ACC112 (cell line): Measurements from ENCODE around the gene ARTN.

Experiments
- H2AFZ ChIP-seq: fragments of 200-600 bp; sonication (generic); one replicate; pipeline ENCODE4 v1.6.0; 2017; ENCODE audit warnings: antibody characterized with exemption, low read length; ENCODE audit not compliant: unreplicated experiment
- H3K27ac ChIP-seq: fragments of 200-600 bp; sonication (generic); 2 replicates; pipeline ENCODE4 v1.5.1; 2014; ENCODE audit warnings: low read depth, mild to moderate bottlenecking, antibody characterized with exemption, low read length, moderate library complexity
- H3K27me3 ChIP-seq: fragments of 200-600 bp; sonication (generic); 2 replicates; pipeline ENCODE4 v1.6.1; 2014; ENCODE audit warnings: mild to moderate bottlenecking, antibody characterized with exemption, low read length, moderate library complexity, mixed read lengths; ENCODE audit not compliant: insufficient read depth
- H3K36me3 ChIP-seq: fragments of 200-600 bp; sonication (generic); 2 replicates; pipeline ENCODE4 v1.6.1; 2016; ENCODE audit warnings: mild to moderate bottlenecking, antibody characterized with exemption, low read length, moderate library complexity, mixed read lengths; ENCODE audit not compliant: insufficient read depth
- H3K4me1 ChIP-seq: fragments of 200-600 bp; sonication (generic); one replicate; pipeline ENCODE4 v1.6.1; 2016; ENCODE audit warnings: low read length, mixed read lengths; ENCODE audit not compliant: insufficient read depth, unreplicated experiment, control insufficient read depth
- H3K4me3 ChIP-seq: fragments of 200-600 bp; sonication (generic); 2 replicates; pipeline ENCODE4 v1.5.1; 2014; ENCODE audit warnings: mild to moderate bottlenecking, low read depth, low read length
- H3K79me2 ChIP-seq: fragments of 200-600 bp; sonication (generic); one replicate; pipeline ENCODE4 v1.6.0; 2016; ENCODE audit warnings: low read length; ENCODE audit not compliant: control insufficient read depth, unreplicated experiment, insufficient read depth

The ARTN gene

DNA sequence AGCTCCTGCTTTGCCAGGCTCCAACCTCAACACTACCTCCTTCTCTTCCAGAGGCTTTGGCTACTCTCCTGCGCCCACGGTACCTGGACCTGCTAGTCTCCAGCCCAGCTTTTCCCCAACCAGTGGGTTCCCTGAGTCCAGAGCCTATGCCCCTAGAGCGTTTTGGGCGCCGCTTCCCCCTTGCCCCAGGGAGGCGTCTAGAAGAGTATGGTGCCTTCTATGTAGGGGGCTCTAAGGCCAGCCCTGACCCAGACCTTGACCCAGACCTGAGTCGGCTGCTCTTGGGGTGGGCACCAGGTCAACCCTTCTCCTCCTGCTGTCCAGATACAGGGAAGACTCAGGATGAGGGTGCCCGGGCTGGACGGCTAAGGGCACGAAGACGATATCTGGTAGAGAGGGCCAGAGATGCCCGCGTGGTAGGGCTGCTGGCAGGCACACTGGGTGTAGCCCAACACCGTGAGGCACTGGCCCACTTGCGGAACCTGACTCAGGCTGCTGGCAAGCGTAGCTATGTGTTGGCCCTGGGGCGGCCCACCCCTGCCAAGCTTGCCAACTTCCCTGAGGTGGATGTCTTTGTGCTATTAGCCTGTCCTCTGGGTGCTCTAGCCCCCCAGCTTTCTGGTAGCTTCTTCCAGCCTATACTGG, 37.9 kb downstream of the ARTN start:
- H3K79me2 ChIP-seq, result peaks cover 24% of the 10 kb centered on the region
- no peak overlapping the region for H2AFZ ChIP-seq
- peaks cover 14% of the 10 kb centered on the region for H3K4me1 ChIP-seq
- no peak overlapping the region for H3K27ac ChIP-seq
- peaks cover 5% of the 10 kb centered on the region; the same call in 1 of the 2 replicates for H3K36me3 ChIP-seq
- H3K27me3 ChIP-seq, result no peaks in the 10 kb centered on the region
- H3K4me3 ChIP-seq, result peak overlapping the region; percentile 99; the same call in 1 of the 2 replicates

DNA sequence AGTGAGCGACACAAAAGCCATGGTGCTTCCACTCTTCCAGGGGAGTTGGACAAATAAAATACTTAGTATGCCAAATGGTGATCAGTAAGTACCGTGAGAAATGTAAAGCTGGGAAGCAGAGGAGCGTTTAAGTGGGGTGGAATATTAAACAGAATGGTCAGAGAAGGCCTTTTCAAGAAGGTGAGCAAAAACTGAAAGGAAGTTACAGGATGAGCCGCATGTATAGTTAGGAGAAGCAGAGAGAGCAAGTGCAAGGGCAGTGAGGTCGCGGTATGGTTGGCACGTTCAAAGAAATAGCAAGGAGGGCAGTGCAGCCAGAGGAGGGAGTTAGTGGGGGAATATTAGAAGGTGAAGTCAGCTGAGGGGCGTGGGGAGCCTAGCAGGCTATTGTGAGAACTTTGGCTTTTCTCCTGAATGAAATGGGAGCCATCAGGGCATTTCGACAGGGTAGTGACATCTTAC, 40.4 kb downstream of the ARTN start:
- H2AFZ ChIP-seq, result peak overlapping the region; percentile 79
- H3K36me3 ChIP-seq, result peaks cover 11% of the 10 kb centered on the region; the same call in 1 of the 2 replicates
- no peak overlapping the region for H3K27ac ChIP-seq
- peak overlapping the region; percentile 86 for H3K4me3 ChIP-seq
- no peaks in the 10 kb centered on the region for H3K27me3 ChIP-seq
- peaks cover 44% of the 10 kb centered on the region for H3K79me2 ChIP-seq
- H3K4me1 ChIP-seq, result peaks cover 35% of the 10 kb centered on the region

DNA sequence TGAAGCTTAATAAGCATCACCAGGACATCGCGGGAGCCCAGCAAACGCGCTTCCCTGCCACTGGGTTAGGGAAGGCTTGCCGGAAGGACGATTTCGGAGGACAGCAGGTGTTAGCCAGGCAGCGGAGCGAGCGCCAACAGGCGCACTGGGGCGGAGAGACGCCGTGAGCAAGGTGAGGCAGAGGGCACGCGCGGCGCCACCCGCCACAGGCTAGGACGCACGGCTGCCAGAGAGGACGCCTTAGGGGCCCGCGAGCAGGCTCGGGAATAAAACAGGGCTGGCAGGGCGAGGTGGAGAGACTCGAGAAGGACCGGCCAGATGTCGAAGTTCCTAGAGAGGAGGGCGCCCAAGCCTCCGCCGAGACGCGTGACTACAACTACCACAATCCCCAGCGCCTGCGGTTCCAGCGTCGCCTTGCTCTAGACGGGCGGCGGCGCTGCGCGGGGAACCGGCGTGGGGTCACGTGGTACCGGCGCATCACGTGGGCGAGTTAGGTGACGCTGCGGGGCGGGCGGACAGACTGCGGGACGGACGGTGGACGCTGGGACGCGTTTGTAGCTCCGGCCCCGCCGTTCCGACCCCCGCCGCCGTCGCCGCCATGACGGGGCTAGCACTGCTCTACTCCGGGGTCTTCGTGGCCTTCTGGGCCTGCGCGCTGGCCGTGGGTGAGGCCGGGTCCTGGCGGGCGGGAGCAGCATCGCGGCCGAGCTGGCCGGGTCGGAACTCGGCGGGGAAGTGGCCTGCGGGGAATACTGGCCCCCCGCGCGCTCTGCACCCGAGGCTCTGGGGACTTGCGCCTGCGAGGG, 41.0 kb downstream of the ARTN start, which contains the start of gene ATP6V0B:
TSS of gene ATP6V0B (plus strand) at position 518 of the 806 bp plus-strand sequence. CDS start at position 599, 81 bp downstream.
- H2AFZ ChIP-seq, result peak within 1 kb of the TSS; percentile 79
- H3K4me3 ChIP-seq, result peak within 1 kb of the TSS; percentile 86
- peaks cover 35% of the 10 kb centered on the region for H3K4me1 ChIP-seq
- H3K27me3 ChIP-seq, result no peaks in the 10 kb centered on the region
- H3K27ac ChIP-seq, result peak within 1 kb of the TSS; percentile 45; the same call in 1 of the 2 replicates
- H3K79me2 ChIP-seq, result peaks cover 48% of the 10 kb centered on the region
- H3K36me3 ChIP-seq, result peaks cover 11% of the 10 kb centered on the region; the same call in 1 of the 2 replicates

DNA sequence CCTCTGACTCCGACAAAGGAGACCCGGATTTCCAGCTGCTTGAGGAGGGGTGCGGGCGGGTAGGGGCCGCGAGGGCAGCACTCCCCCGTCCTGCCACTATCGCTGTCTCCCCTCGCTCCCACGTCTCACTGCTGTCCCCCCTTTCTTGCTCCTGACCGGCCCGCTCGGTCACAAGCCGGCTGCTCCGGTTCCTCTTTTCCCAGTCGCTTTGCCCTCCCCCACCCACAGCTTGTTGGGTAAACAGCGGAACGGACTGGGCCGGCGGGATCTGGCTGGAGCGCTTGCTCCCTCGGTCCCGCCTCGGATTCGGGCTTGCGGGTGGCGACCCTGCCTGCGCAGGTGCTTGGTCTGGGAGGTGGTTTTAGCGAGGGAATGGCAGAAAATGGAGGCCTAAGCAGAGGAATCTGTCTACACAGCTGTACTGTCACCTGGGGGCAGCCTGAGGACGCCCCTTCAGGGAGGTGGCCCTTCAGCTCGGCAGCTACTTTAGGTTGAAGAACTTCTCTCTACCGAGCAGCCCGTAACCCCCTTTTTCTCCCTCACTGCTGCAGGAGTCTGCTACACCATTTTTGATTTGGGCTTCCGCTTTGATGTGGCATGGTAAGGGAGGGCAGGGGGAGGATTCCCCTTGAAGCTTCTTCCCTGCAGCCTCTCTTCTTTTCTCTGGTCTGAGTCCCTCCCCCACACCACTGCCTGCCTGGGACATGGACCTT, 41.8 kb downstream of the ARTN start:
- peaks cover 36% of the 10 kb centered on the region for H3K4me1 ChIP-seq
- H2AFZ ChIP-seq, result no peak overlapping the region
- H3K27ac ChIP-seq, result peak overlapping the region; percentile 45; the same call in 1 of the 2 replicates

DNA sequence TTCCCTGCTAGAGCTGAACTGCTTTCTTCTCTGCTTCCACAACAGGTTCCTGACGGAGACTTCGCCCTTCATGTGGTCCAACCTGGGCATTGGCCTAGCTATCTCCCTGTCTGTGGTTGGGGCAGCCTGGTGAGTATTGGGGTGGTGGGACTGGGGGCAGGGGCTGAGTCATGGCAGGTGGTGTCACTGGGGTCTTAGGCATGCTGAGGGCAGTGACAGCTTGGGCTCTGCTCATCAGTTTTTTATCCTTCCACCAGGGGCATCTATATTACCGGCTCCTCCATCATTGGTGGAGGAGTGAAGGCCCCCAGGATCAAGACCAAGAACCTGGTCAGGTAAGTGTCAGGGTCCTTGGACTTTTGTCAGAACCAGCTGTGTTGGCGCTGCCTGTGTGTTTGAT, 42.4 kb downstream of the ARTN start:
- Histone ChIP-seq H3K27me3 (no peaks in the 10 kb centered on the region), H3K36me3 (peaks cover 11% of the 10 kb centered on the region; the same call in 1 of the 2 replicates), H3K79me2 (peaks cover 55% of the 10 kb centered on the region), H3K4me1 (peaks cover 36% of the 10 kb centered on the region), H3K27ac (no peak overlapping the region), H3K4me3 (peak overlapping the region; percentile 86), H2AFZ (no peak overlapping the region)

More for the DNA sequence above, 41.8 kb downstream of the ARTN start:
- peaks cover 53% of the 10 kb centered on the region for H3K79me2 ChIP-seq
- no peaks in the 10 kb centered on the region for H3K27me3 ChIP-seq
- H3K36me3 ChIP-seq, result peaks cover 11% of the 10 kb centered on the region; the same call in 1 of the 2 replicates
- peak overlapping the region; percentile 86 for H3K4me3 ChIP-seq

DNA sequence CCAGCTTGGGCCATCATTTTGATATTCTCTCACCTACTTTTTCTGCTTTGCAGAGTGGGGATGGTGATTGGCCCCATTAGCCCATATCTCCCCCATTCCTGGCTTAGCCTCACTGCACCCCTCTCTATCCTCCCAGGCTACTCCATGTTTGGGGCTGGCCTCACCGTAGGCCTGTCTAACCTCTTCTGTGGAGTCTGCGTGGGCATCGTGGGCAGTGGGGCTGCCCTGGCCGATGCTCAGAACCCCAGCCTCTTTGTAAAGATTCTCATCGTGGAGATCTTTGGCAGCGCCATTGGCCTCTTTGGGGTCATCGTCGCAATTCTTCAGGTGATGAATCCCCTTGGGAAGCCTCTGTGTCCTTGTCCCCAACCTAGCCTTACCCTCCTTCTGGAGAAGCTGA, 43.3 kb downstream of the ARTN start:
- no peaks in the 10 kb centered on the region for H3K27me3 ChIP-seq
- no peak overlapping the region for H2AFZ ChIP-seq
- H3K4me1 ChIP-seq, result peaks cover 38% of the 10 kb centered on the region
- peaks cover 60% of the 10 kb centered on the region for H3K79me2 ChIP-seq
- peak overlapping the region; percentile 86 for H3K4me3 ChIP-seq
- H3K27ac ChIP-seq, result no peak overlapping the region
- H3K36me3 ChIP-seq, result peaks cover 11% of the 10 kb centered on the region; the same call in 1 of the 2 replicates

DNA sequence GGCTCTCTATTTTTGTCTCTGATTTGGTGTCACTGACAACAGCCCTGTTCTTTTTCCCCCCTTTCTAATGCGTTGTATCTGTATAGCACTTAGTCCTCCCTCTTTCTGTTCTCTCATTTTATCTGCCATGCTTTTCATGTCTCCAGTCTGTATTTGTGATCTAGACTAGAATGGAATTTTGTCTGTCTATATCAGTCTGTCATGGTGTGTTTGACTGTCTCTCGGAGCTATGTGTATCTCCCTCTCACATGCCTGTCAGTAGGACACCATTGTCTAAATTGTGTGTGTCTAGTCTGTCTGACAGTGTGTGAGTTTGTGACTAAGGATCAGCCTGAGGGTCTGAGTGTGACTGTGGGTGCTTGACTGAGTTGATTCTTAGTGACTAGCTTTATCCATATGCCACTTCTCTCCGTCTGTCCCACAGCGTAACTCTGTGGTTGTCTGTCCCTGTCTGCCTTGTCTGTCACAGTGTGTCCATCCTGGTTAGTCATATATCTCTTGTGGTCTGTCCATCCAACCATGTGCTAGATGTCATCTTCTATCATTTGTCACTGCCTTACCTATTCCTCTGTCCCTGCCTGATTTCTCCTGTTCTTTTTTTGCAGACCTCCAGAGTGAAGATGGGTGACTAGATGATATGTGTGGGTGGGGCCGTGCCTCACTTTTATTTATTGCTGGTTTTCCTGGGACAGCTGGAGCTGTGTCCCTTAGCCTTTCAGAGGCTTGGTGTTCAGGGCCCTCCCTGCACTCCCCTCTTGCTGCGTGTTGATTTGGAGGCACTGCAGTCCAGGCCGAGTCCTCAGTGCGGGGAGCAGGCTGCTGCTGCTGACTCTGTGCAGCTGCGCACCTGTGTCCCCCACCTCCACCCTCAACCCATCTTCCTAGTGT, 44.0 kb downstream of the ARTN start:
- Histone ChIP-seq H3K4me3 (peak overlapping the region; percentile 83; the same call in 1 of the 2 replicates), H3K36me3 (peaks cover 11% of the 10 kb centered on the region; the same call in 1 of the 2 replicates), H3K4me1 (peaks cover 38% of the 10 kb centered on the region), H3K27ac (no peak overlapping the region), H3K79me2 (peaks cover 60% of the 10 kb centered on the region), H2AFZ (no peak overlapping the region), H3K27me3 (no peaks in the 10 kb centered on the region)

DNA sequence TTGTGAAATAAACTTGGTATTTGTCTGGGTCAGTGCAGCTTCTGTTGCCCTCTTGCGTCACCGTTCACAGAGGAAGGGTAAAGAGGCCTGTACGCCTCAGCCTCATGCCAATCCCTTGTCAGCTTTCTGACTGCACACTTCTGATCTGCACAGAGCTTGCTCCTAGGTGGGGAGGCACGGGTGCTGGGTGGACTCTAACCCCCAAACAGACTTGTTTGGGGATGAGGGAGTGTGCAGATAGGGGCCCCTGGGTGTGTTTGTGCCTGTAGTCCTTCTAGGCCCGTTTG, 44.6 kb downstream of the ARTN start:
- H3K36me3 ChIP-seq, result peaks cover 11% of the 10 kb centered on the region; the same call in 1 of the 2 replicates
- H3K27ac ChIP-seq, result no peak overlapping the region
- H3K4me3 ChIP-seq, result peak overlapping the region; percentile 83
- H3K27me3 ChIP-seq, result no peaks in the 10 kb centered on the region
- peaks cover 63% of the 10 kb centered on the region for H3K79me2 ChIP-seq
- peaks cover 38% of the 10 kb centered on the region for H3K4me1 ChIP-seq
- H2AFZ ChIP-seq, result no peak overlapping the region

DNA sequence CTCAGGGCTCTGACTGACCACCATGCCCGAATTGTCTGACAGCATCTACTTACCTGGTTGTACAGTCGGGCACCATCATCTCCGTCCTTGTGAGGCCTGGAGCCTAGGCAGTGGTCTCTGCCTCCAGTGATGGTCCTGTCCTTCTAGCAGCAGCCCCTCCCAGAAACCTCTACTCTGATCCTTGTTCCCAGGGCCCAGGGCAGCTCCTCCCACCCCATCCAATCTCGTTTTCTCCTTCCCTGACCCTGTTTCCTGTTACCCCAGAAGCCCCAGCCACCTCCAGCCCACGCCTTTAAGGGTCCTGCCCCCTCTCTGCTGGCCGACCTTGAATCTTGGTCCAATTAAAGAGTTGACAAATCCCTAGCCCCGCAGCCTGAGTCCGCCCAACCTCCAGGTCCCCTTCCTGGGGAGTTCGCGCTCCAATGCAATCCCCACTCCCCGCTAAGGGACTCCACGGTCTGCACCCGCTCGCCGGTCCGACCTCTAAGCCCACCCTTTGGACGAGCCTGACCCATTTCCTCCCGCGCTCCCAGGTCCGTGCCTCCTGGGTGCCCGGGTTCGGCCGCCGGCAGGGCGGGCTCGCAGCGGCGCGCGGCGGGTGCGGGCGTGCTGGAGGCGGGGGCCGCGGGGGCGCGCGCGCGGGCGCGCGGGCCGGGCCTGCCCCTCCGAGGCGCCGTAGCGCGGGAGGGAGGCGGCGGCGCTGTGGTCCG, 45.1 kb downstream of the ARTN start, which contains the start of gene B4GALT2:
TSS of gene B4GALT2 (plus strand) at position 660 of the 710 bp plus-strand sequence. CDS start 1,951 bp downstream, outside the sequence.
- Histone ChIP-seq H3K4me3 (peak within 1 kb of the TSS; percentile 83), H3K79me2 (peaks cover 64% of the 10 kb centered on the region), H3K27ac (peak within 1 kb of the TSS; percentile 47), H3K27me3 (no peaks in the 10 kb centered on the region), H2AFZ (peak within 1 kb of the TSS; percentile 22), H3K36me3 (peaks cover 11% of the 10 kb centered on the region; the same call in 1 of the 2 replicates), H3K4me1 (peaks cover 38% of the 10 kb centered on the region)
